Sciatic nerve (tissue), 2 donors: ENCODE data around the gene DTNA. TPM values are rescaled to one million over a fixed set of nuclear protein-coding genes. Genes with fewer than 3 reads are reported as not detected.
"Not testable (repeated sequence)": the region's sequence is repeated elsewhere in the genome, so short reads cannot be mapped to it uniquely, and the experiment has no call there.

Experiments used
- ATAC-seq: fragments of 200-7000 bp; cut with Tn5 transposase; one replicate; pipeline ENCODE4 v1.9.1; 2020; ENCODE audit warnings: mild to moderate bottlenecking, moderate library complexity
- DNase-seq: peaks from one replicate; pipeline ENCODE4 v3.0.0-alpha.2; 2020; ENCODE audit warnings: low spot score
- intact Hi-C: fragments of 100-400 bp; cut with DNase I; formaldehyde crosslinking; loops from one replicate; pipeline ENCODE4 v1.14.2; 2022
- total RNA-seq: library from RNA; stranded (reverse); fragmentation: NEBNext Ultra II Directional; extraction: Animal tissue kit (Norgen Biotek cat#: 25700); gene quantifications from one replicate; pipeline ENCODE4 v1.2.1, GENCODE V29; 2021
- donor health status: DM: no; HTN: no; CAD: no.
- donor health status: DM: no; HTN: no; CAD: no.

Gene DTNA
- total RNA-seq = 81.8 TPM

- ATAC-seq (peak; percentile 87), DNase-seq (no peak)
- intact Hi-C loops = no loop called here
Measured at GRCh38 chr18:34709750-34710441, at the start of gene DTNA. DTNA (plus strand) TSS chr18:34710298; CDS start chr18:34755977, 45,679 bp downstream.

GRCh38 chr18:34660572-34660971, 49.5 kb upstream of the DTNA start:
- intact Hi-C loops = no loop called here
- ATAC-seq (no peak), DNase-seq (no peak)

- ATAC-seq (peak; percentile 50), DNase-seq (no peak)
- intact Hi-C loops = no loop called here
Measured at GRCh38 chr18:34661464-34662087, 48.5 kb upstream of the DTNA start.

- intact Hi-C loops = no loop called here
- DNase-seq (no peak), ATAC-seq (no peak)
Measured at GRCh38 chr18:34676816-34677574, 33.1 kb upstream of the DTNA start.

GRCh38 chr18:34689750-34690149, 20.3 kb upstream of the DTNA start:
- ATAC-seq, intact Hi-C loops, DNase-seq: not testable (repeated sequence)

- DNase-seq = no peak
- intact Hi-C loops = no loop called here
- ATAC-seq = no peak
Measured at GRCh38 chr18:34691614-34692013, 18.5 kb upstream of the DTNA start.

- intact Hi-C loops = no loop called here
- ATAC-seq = no peak
- DNase-seq = no peak
Measured at GRCh38 chr18:34694591-34695165, 15.4 kb upstream of the DTNA start.

- no peak for ATAC-seq
- intact Hi-C loops = no loop called here
- no peak for DNase-seq
Measured at GRCh38 chr18:34695310-34695709, 14.8 kb upstream of the DTNA start.

- DNase-seq (no peak), ATAC-seq (no peak)
- intact Hi-C loops = no loop called here
Measured at GRCh38 chr18:34696671-34697070, 13.4 kb upstream of the DTNA start.

GRCh38 chr18:34697233-34697632, 12.9 kb upstream of the DTNA start:
- ATAC-seq (no peak), DNase-seq (no peak)
- intact Hi-C loops = no loop called here

- intact Hi-C loops = no loop called here
- DNase-seq = no peak
Measured at GRCh38 chr18:34697891-34698290, 12.2 kb upstream of the DTNA start.

GRCh38 chr18:34701911-34702310, 8.2 kb upstream of the DTNA start:
- intact Hi-C loops = no loop called here
- ATAC-seq (no peak), DNase-seq (no peak)

More at GRCh38 chr18:34697891-34698290, 12.2 kb upstream of the DTNA start:
- no peak for ATAC-seq

- intact Hi-C loops = no loop called here
- ATAC-seq = no peak
- no peak for DNase-seq
Measured at GRCh38 chr18:34702814-34703213, 7.3 kb upstream of the DTNA start.

- ATAC-seq (no peak), DNase-seq (no peak)
- intact Hi-C loops = no loop called here
Measured at GRCh38 chr18:34704074-34704473, 6.0 kb upstream of the DTNA start.

GRCh38 chr18:34704823-34705222, 5.3 kb upstream of the DTNA start:
- ATAC-seq (no peak), DNase-seq (no peak)
- intact Hi-C loops = no loop called here

- ATAC-seq = peak; percentile 51
- no peak for DNase-seq
- intact Hi-C loops = no loop called here
Measured at GRCh38 chr18:34707670-34708069, 2.4 kb upstream of the DTNA start.

- ATAC-seq = peak; percentile 72
- no peak for DNase-seq
- intact Hi-C loops = no loop called here
Measured at GRCh38 chr18:34709104-34709503, 994 bp upstream of the DTNA start.

GRCh38 chr18:34710458-34710914, 388 bp downstream of the DTNA start:
- intact Hi-C loops = no loop called here
- DNase-seq (no peak), ATAC-seq (peak; percentile 57)

- ATAC-seq (peak; percentile 15), DNase-seq (no peak)
- intact Hi-C loops = no loop called here
Measured at GRCh38 chr18:34710934-34711333, 836 bp downstream of the DTNA start.

GRCh38 chr18:34716111-34716510, 6.0 kb downstream of the DTNA start:
- DNase-seq, ATAC-seq, intact Hi-C loops: not testable (repeated sequence)
